Measurements from ENCODE around the gene DKK2.

DNA sequence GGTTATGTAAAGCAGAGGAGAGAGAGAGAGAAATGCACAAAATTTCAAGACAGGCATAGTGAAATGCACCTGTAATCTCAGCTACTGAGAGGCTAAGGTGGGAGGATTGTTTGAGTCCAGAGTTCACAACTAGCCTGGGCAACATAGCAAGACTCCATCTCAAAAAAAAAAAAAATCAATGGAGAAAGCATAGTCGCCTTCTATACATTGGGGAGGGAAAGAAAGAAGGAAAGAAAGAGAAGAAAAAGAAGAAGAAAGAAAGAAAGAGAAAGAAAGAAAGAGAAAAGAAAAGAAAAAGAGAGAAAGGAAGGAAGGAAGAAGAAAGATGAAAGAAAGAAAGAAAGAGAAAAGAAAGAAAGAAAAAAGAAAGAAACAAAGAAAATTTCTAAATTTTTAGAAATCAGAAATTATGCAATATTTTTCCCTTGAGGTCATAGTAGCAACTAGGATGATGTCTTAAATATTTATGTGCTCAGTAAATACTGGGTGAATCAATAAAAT, 53.4 kb downstream of the DKK2 start:
- TF ChIP-seq POLR2AphosphoS5 (IDR thresholded peaks at IDR 0.05; ENCODE audit: low read depth, low read length) (no peak), POLR2A (IDR thresholded peaks at IDR 0.05; ENCODE audit: low read depth, low read length) (no peak), TAF1 (IDR thresholded peaks at IDR 0.05; ENCODE audit: borderline replicate concordance, low read depth, low read length) (no peak)

Measured in GM12892 (cell line).